IPS DF 6.9 (cell line): ENCODE results near the gene HRH3.

Experiments used
- DNase-seq: peaks from one replicate; pipeline ENCODE4 v3.0.0-alpha.2; 2013; ENCODE audit warnings: low read depth, low spot score
- H3K27ac ChIP-seq: one replicate; pipeline ENCODE4 v1.5.1; 2013; ENCODE audit warnings: low read length, control low read depth
- H3K27me3 ChIP-seq: 2 replicates; pipeline ENCODE4 v1.6.1; 2013; ENCODE audit warnings: mild to moderate bottlenecking, low read length; ENCODE audit not compliant: control insufficient read depth, insufficient read depth
- H3K36me3 ChIP-seq: 2 replicates; pipeline ENCODE4 v1.6.1; 2013; ENCODE audit warnings: low read length; ENCODE audit not compliant: control insufficient read depth, insufficient read depth
- H3K4me1 ChIP-seq: 2 replicates; pipeline ENCODE4 v1.6.1; 2013; ENCODE audit warnings: low read length; ENCODE audit not compliant: control insufficient read depth, insufficient read depth
- H3K4me3 ChIP-seq: 2 replicates; pipeline ENCODE4 v1.5.1; 2013; ENCODE audit warnings: mild to moderate bottlenecking, low read length
- H3K9me3 ChIP-seq: 2 replicates; pipeline ENCODE4 v1.6.1; 2013; ENCODE audit warnings: low read length, inconsistent platforms; ENCODE audit not compliant: control insufficient read depth, insufficient read depth
- WGBS: extraction: QIAGEN DNeasy Blood & Tissue Kit; methylation state at CpG from one replicate; pipeline ENCODE4 v1.1.7; 2013; ENCODE audit warnings: mixed read lengths, missing lambda C conversion rate; ENCODE audit not compliant: insufficient read length, insufficient coverage; 5-methylcytosine and 5-hydroxymethylcytosine counted together

HRH3 gene

GRCh38 chr20:62230696-62231095 lies 10.6 kb upstream of the HRH3 start:
- Histone ChIP-seq H3K36me3 (no peaks in the 10 kb centered on the region), H3K9me3 (no peaks in the 10 kb centered on the region), H3K27ac (no peak overlapping the region), H3K27me3 (no peaks in the 10 kb centered on the region), H3K4me3 (no peak overlapping the region), H3K4me1 (peaks cover 3% of the 10 kb centered on the region)
- WGBS, result no CpG with 5 or more reads among the region's 10 CpGs
- DNase-seq, result no peak

- Histone ChIP-seq H3K4me3 (no peak overlapping the region), H3K36me3 (no peaks in the 10 kb centered on the region), H3K4me1 (peaks cover 3% of the 10 kb centered on the region), H3K27me3 (no peaks in the 10 kb centered on the region), H3K9me3 (no peaks in the 10 kb centered on the region), H3K27ac (no peak overlapping the region)
- 100% methylated on average over 2 of the region's 2 CpGs for WGBS
- DNase-seq, result no peak
These were observed 10.2 kb upstream of the HRH3 start for GRCh38 chr20:62230276-62230675.

- no peak for DNase-seq
These were observed 9.6 kb upstream of the HRH3 start for GRCh38 chr20:62229667-62230066.

GRCh38 chr20:62228982-62229545 lies 9.0 kb upstream of the HRH3 start:
- over 99% methylated on average over 6 of the region's 7 CpGs for WGBS
- H3K4me1 ChIP-seq, result peaks cover 3% of the 10 kb centered on the region
- H3K36me3 ChIP-seq, result no peaks in the 10 kb centered on the region
- H3K9me3 ChIP-seq, result no peaks in the 10 kb centered on the region
- no peak overlapping the region for H3K4me3 ChIP-seq
- H3K27me3 ChIP-seq, result no peaks in the 10 kb centered on the region
- no peak overlapping the region for H3K27ac ChIP-seq
- no peak for DNase-seq

More at GRCh38 chr20:62229667-62230066, 9.6 kb upstream of the HRH3 start:
- Histone ChIP-seq H3K27ac (no peak overlapping the region), H3K27me3 (no peaks in the 10 kb centered on the region), H3K4me3 (no peak overlapping the region), H3K9me3 (no peaks in the 10 kb centered on the region), H3K36me3 (no peaks in the 10 kb centered on the region), H3K4me1 (peaks cover 3% of the 10 kb centered on the region)
- WGBS, result 100% methylated on average over 4 of the region's 4 CpGs

- H3K9me3 ChIP-seq, result no peaks in the 10 kb centered on the region
- no peaks in the 10 kb centered on the region for H3K27me3 ChIP-seq
- H3K4me1 ChIP-seq, result peaks cover 3% of the 10 kb centered on the region
- H3K4me3 ChIP-seq, result no peak overlapping the region
- H3K36me3 ChIP-seq, result no peaks in the 10 kb centered on the region
- no peak for DNase-seq
- no CpG with 5 or more reads among the region's 37 CpGs for WGBS
- H3K27ac ChIP-seq, result no peak overlapping the region
These were observed 8.2 kb upstream of the HRH3 start for GRCh38 chr20:62227977-62228958.

DNA sequence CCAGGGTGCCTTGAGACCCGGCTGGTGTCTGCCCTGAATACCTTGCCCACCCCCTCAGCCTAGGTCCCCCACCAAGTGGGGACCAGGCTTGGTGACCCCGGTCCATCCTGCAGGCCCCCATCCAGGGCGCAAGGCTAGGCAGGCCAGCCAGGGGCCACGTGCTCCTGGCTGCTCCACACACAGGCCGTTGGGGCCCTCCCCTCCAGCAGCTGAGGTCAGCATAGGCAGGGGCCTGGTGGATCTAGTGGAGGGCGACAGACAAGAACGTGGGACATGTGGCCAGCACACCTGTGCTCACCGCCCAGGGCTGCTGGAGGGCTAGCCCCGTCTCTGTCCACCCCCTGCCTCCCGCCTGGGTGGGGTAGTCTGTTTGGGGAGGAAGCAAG lies 7.5 kb upstream of the HRH3 start:
- no peak overlapping the region for H3K4me3 ChIP-seq
- peaks cover 3% of the 10 kb centered on the region for H3K4me1 ChIP-seq
- no peaks in the 10 kb centered on the region for H3K9me3 ChIP-seq
- WGBS, result no CpG with 5 or more reads among the region's 10 CpGs
- no peak for DNase-seq
- no peaks in the 10 kb centered on the region for H3K36me3 ChIP-seq
- no peak overlapping the region for H3K27ac ChIP-seq
- H3K27me3 ChIP-seq, result no peaks in the 10 kb centered on the region

DNA sequence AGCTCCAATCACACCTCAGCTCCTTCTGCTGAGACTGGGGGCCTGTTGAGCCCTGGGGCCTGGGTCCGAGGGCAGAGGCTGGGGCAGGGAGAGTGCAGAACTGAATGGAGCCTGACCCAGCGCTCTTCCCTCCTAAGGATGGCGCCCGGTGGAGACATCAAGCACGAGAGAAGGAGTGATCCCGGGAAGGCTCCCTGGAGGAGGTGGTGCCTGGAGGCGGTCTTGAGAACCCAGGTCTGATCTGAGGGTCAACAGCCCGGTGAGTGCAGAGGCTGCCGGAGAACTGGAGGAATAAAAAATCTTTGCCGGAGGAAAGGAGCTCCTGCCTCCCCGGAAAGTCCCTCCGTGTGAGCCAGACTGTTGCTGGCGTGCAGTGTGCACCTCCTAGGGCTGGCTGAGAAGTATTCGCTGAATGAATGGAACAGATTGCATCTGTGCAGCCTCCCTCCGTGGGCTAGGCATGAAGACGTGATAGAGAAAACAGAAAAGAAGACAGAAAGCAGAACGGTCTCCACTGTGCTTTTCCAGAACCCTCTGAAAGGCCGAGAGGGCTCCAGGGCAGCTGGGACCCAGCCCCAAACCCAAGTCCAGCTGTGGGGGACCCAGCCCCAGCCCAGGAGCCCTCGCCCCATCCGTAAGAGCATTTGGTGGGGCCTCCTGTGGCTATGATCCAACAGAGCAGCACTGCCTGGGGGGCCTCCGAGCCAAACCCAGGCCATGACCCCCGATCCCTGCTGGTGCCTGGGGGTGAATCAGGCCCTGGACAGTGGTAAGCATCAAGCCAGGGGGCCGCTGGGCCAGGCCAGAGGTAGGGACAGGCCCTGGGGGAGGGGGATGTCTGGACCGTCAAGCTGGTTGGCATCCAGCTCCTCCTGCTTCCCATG lies 6.9 kb upstream of the HRH3 start:
- Histone ChIP-seq H3K4me3 (no peak overlapping the region), H3K36me3 (no peaks in the 10 kb centered on the region), H3K4me1 (peaks cover 3% of the 10 kb centered on the region), H3K9me3 (no peaks in the 10 kb centered on the region), H3K27me3 (no peaks in the 10 kb centered on the region), H3K27ac (no peak overlapping the region)
- no CpG with 5 or more reads among the region's 24 CpGs for WGBS
- no peak for DNase-seq

GRCh38 chr20:62225820-62226635 lies 6.0 kb upstream of the HRH3 start:
- no peak overlapping the region for H3K27ac ChIP-seq

GRCh38 chr20:62225026-62225425 lies 4.9 kb upstream of the HRH3 start:
- H3K27me3 ChIP-seq, result peaks cover 11% of the 10 kb centered on the region; the same call in 1 of the 2 replicates
- no CpG with 5 or more reads among the region's 13 CpGs for WGBS
- no peaks in the 10 kb centered on the region for H3K36me3 ChIP-seq
- no peak overlapping the region for H3K27ac ChIP-seq
- peaks cover 11% of the 10 kb centered on the region for H3K4me1 ChIP-seq
- DNase-seq, result no peak
- H3K9me3 ChIP-seq, result no peaks in the 10 kb centered on the region
- no peak overlapping the region for H3K4me3 ChIP-seq

More at GRCh38 chr20:62225820-62226635, 6.0 kb upstream of the HRH3 start:
- no peaks in the 10 kb centered on the region for H3K9me3 ChIP-seq
- H3K27me3 ChIP-seq, result peaks cover 7% of the 10 kb centered on the region; the same call in 1 of the 2 replicates
- no CpG with 5 or more reads among the region's 17 CpGs for WGBS
- no peaks in the 10 kb centered on the region for H3K36me3 ChIP-seq
- H3K4me1 ChIP-seq, result peaks cover 7% of the 10 kb centered on the region
- no peak overlapping the region for H3K4me3 ChIP-seq
- DNase-seq, result no peak
